Chondrocyte (in vitro differentiated cells): ENCODE measurements around the gene PKNOX1. TPM values are rescaled to one million over a fixed set of nuclear protein-coding genes. Genes with fewer than 3 reads are reported as not detected.
"Not testable (repeated sequence)": the region's sequence is repeated elsewhere in the genome, so short reads cannot be mapped to it uniquely, and the experiment has no call there.

Experiments
- DNase-seq: peaks from one replicate; pipeline ENCODE4 v3.0.0; 2021; ENCODE audit warnings: mixed read lengths, low spot score
- H3K27ac Mint-ChIP-seq: one replicate; pipeline ENCODE4 v1.8.0; 2021; ENCODE audit warnings: mild to moderate bottlenecking, moderate library complexity, mixed read lengths; ENCODE audit not compliant: unreplicated experiment
- H3K27me3 Mint-ChIP-seq: 2 replicates; pipeline ENCODE4 v1.8.0; 2021; ENCODE audit warnings: low read depth, mixed read lengths
- H3K36me3 Mint-ChIP-seq: 2 replicates; pipeline ENCODE4 v1.8.0; 2021; ENCODE audit warnings: low read depth, mixed read lengths
- H3K4me1 Mint-ChIP-seq: 2 replicates; pipeline ENCODE4 v1.8.0; 2021; ENCODE audit warnings: low read depth, mild to moderate bottlenecking, mixed read lengths
- H3K4me3 Mint-ChIP-seq: one replicate; pipeline ENCODE4 v1.8.0; 2021; ENCODE audit warnings: mild to moderate bottlenecking, moderate library complexity, mixed read lengths; ENCODE audit not compliant: unreplicated experiment
- H3K9me3 Mint-ChIP-seq: 2 replicates; pipeline ENCODE4 v1.8.0; 2021; ENCODE audit warnings: low read depth, mixed read lengths
- total RNA-seq: library from RNA; stranded (reverse); gene quantifications from 3 replicates; pipeline ENCODE4 v1.2.1, GENCODE V29; 2021
- TF ChIP-seq, protein P1 (sequence below): fragments of 200-600 bp; sonication (generic); IDR thresholded peaks from 2 replicates; pipeline ENCODE4 v1.5.0; 2021; ENCODE audit warnings: antibody characterized with exemption, mild to moderate bottlenecking, moderate library complexity

The PKNOX1 gene
- total RNA-seq, 1 donor from 2014 or later, result 12.0 TPM

DNA sequence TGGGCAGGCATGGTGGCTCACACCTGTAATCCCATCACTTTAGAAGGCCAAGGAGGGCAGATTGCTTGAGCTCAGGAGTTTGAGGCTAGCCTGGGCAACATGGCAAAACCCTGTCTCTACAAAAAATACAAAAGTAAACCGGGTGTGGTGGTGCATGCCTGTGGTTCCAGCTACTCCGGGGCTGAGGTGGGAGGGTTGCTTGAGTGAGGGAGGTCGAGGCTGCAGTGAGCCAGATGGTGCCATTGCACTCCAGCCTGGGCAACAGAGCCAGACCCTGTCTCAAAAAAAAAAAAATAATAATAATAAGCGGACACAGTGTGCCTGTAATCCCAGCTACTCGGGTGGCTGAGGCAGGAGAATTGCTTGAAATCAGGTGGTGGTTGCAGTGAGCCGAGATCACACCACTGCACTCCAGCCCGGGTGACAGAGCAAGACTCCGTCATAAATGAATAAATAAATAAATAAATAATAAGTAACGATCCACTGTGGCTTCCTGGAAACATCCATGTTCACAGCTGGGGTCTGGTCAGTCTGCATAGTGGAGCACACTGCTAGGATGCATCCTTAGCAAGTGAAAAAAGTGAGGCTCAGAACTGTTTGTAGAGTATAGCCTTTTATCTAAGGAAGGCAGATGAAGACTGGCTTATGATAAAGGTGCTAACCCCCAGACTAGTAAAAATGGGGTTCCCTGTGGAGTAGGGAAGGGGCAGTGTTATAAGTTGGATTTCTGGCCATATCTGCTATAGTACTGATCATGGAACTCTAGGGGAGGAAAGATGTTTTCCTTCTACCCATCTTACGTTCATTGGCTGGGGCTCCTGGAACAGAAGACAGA lies 15.7 kb downstream of the PKNOX1 start:
- TF ChIP-seq, protein P1, sequence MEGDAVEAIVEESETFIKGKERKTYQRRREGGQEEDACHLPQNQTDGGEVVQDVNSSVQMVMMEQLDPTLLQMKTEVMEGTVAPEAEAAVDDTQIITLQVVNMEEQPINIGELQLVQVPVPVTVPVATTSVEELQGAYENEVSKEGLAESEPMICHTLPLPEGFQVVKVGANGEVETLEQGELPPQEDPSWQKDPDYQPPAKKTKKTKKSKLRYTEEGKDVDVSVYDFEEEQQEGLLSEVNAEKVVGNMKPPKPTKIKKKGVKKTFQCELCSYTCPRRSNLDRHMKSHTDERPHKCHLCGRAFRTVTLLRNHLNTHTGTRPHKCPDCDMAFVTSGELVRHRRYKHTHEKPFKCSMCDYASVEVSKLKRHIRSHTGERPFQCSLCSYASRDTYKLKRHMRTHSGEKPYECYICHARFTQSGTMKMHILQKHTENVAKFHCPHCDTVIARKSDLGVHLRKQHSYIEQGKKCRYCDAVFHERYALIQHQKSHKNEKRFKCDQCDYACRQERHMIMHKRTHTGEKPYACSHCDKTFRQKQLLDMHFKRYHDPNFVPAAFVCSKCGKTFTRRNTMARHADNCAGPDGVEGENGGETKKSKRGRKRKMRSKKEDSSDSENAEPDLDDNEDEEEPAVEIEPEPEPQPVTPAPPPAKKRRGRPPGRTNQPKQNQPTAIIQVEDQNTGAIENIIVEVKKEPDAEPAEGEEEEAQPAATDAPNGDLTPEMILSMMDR, result no peak
- DNase-seq, result no peak
- Mint-ChIP-seq H3K9me3 (no peaks in the 10 kb centered on the region), H3K4me1 (peaks cover 34% of the 10 kb centered on the region), H3K27ac (no peak overlapping the region), H3K36me3 (no peaks in the 10 kb centered on the region), H3K4me3 (no peak overlapping the region), H3K27me3 (no peaks in the 10 kb centered on the region)

DNA sequence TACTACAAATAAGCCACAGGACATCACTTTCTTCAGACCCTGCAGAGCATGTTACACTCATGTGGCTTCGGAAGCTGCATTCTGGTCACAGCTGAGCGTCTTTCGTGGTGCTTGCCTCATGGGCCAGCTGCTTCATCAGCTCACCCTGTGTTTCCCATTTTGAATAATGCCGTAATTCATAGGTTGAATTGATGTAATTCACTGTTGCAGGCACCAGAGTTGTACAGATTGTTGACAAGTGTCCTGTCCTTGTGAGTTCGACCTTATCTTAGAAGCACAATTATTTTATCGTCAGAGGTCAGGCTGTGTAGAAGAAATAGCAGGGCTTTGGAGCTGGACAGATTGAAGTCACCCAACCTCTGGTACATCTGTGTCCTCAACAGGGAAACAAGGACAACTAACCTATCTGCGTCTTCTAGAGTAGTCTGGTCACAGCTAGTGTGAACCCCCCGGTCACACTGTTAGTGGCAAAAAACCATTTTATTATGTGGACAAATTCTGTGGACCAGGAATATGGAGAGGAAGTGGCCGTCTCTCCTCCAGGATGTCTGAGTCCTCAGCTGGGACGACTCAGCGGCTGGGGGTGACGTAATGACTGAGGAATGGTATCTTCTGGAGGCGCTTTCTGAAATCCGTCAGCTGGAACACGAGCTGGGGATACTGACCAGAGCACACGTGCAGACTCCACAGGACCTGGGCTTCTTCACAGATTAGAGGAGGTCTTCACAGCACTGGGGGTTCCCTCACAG lies 17.8 kb downstream of the PKNOX1 start:
- no peak overlapping the region for H3K4me3 Mint-ChIP-seq

DNA sequence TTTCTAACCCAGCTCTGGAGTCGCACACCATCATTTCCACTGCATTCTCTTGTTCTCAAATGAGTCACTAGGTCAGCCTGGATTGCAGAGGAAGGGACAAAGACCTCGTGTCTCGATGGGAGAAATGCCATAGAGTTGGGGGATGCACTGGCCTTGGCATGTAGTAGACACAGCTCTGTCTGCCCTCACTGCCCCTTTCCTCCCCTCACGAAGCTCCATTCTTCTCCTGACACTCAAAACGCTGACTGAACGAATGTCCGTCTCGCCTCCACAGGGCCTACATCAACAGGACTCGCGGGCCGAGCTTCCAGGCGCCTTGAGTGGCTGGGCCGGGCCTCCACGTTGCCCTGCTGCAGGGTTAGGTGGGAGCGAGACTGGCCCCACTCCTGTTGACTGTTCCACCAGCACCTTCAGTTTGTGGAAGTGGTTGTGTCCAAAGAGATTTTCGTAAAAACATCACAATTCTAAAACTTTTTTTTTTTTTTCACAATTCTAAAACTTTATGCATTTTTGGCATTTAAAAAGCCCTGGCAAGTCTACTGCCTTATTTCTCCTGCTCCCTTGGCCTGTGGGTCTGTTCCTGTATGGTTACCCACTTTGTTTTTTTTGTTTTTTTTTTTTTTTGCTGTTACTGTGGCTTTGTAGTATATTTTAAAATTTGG lies 18.8 kb downstream of the PKNOX1 start:
- Mint-ChIP-seq H3K9me3 (no peaks in the 10 kb centered on the region), H3K27me3 (no peaks in the 10 kb centered on the region), H3K4me1 (peaks cover 49% of the 10 kb centered on the region), H3K4me3 (no peak overlapping the region), H3K36me3 (no peaks in the 10 kb centered on the region), H3K27ac (peak overlapping the region; percentile 93)
- TF ChIP-seq, protein P1, result no peak
- DNase-seq, result no peak

More for the DNA sequence above, 17.8 kb downstream of the PKNOX1 start:
- Mint-ChIP-seq H3K36me3 (no peaks in the 10 kb centered on the region), H3K27ac (peak overlapping the region; percentile 93), H3K9me3 (no peaks in the 10 kb centered on the region), H3K4me1 (peaks cover 42% of the 10 kb centered on the region), H3K27me3 (no peaks in the 10 kb centered on the region)
- TF ChIP-seq, protein P1, result no peak
- no peak for DNase-seq

DNA sequence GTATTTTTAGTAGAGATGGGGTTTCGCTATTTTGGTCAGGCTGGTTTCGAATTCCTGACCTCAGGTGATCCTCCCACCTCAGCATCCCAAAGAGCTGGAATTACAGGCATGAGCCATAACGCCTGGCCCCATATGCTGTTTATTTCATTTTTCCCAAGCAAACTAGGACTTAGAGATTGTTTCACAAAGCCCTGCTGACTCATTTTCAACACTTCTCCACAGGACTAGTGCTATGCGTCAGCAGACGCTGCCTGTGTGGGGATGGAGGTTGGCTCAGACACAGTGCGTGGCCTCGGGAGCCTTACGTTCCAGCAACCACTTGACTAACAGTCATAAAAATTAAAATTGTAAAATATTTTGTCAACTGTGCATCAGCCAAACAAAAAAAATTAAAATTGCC lies 22.7 kb downstream of the PKNOX1 start:
- H3K27ac Mint-ChIP-seq, result peak overlapping the region; percentile 90
- H3K36me3 Mint-ChIP-seq, result peaks cover 5% of the 10 kb centered on the region
- no peak for DNase-seq
- TF ChIP-seq, protein P1, result no peak
- no peak overlapping the region for H3K4me3 Mint-ChIP-seq
- peaks cover 7% of the 10 kb centered on the region for H3K9me3 Mint-ChIP-seq
- no peaks in the 10 kb centered on the region for H3K27me3 Mint-ChIP-seq
- peaks cover 37% of the 10 kb centered on the region for H3K4me1 Mint-ChIP-seq

DNA sequence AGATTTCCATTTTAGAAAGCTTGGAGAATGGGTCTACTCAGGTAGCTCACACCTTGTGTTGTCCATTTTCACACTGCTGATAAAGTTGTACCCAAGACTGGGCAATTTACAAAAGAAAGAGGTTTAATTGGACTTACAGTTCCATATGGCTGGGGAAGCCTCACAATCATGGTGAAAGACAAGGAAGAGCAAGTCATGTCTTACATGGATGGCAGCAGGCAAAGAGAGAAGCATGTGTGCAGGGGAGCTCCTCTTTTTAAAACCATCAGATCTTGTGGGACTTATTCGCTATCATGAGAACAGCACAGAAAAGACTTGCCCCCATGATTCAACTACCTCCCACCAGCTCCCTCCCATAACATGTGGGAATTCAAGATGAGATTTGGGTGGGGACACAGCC lies 23.6 kb downstream of the PKNOX1 start:
- Mint-ChIP-seq H3K27ac (peak overlapping the region; percentile 90), H3K4me1 (peaks cover 28% of the 10 kb centered on the region)
- DNase-seq, H3K27me3 Mint-ChIP-seq, H3K9me3 Mint-ChIP-seq, H3K4me3 Mint-ChIP-seq, H3K36me3 Mint-ChIP-seq: not testable (repeated sequence)

DNA sequence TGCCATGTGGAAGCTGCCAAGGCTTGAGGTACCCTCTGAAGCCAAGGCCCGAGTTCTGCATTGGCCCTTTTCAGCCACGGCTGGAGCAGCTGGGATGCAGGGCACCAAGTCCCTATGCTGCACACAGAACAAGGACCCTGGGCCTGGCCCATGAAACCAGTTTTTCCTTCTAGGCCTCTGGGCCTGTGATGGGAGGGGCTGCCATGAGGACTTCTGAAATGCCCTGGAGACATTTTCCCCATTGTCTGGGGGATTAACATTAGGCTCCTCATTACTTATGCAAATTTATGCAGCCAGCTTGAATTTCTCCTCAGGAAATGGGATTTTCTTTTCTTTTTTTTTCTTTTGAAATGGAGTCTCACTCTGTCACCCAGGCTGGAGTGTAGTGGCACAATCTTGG lies 24.8 kb downstream of the PKNOX1 start:
- H3K4me3 Mint-ChIP-seq, H3K27me3 Mint-ChIP-seq, H3K27ac Mint-ChIP-seq, H3K36me3 Mint-ChIP-seq, DNase-seq, H3K9me3 Mint-ChIP-seq: not testable (repeated sequence)
- H3K4me1 Mint-ChIP-seq, result peaks cover 22% of the 10 kb centered on the region

DNA sequence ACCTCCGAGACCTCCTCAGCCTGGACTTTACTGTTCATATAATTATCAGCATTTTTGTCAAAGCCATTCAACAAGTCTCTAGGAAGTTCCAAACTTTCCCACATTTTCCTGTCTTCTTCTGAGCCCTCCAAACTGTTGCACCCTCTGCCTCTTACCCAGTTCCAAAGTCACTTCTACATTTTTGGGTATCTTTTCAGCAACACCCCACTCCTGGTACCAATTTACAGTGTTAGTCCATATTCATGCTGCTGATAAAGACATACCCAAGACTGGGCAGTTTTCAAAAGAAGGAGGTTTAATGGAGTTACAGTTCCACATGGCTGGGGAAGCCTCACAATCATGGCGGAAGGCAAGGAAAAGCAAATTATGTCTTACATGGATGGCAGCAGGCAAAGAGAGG lies 25.7 kb downstream of the PKNOX1 start:
- H3K27ac Mint-ChIP-seq, H3K9me3 Mint-ChIP-seq, H3K27me3 Mint-ChIP-seq, H3K36me3 Mint-ChIP-seq, DNase-seq: not testable (repeated sequence)
- Mint-ChIP-seq H3K4me3 (peak overlapping the region; percentile 12), H3K4me1 (peaks cover 22% of the 10 kb centered on the region)
